Measurements from ENCODE around the gene TTC24.

GRCh38 chr1:156602557-156602993, 23.1 kb downstream of the TTC24 start:
- no peak for TF ChIP-seq GATA2 (IDR thresholded peaks at IDR 0.05; ENCODE audit: low read depth, low read length)
- TF ChIP-seq GATA3 (IDR thresholded peaks at IDR 0.05; ENCODE audit: low read depth, low read length), result no peak
